HG03108 (cell line): ENCODE data around the gene ACSM2A.
"Not testable (repeated sequence)": the region's sequence is repeated elsewhere in the genome, so short reads cannot be mapped to it uniquely, and the experiment has no call there.

Experiments used
- ATAC-seq: cut with Tn5 transposase; IDR thresholded peaks from one replicate; pipeline ENCODE4 v1.9.1; 2021; ENCODE audit warnings: moderate library complexity; ENCODE audit not compliant: unreplicated experiment

ACSM2A gene

GRCh38 chr16:20446652-20447393 lies 4.5 kb upstream of the ACSM2A start:
- ATAC-seq = not testable (repeated sequence)

- not testable (repeated sequence) for ATAC-seq
These were observed 2.3 kb downstream of the ACSM2A start for GRCh38 chr16:20453633-20454032.

GRCh38 chr16:20459227-20459626 lies 7.9 kb downstream of the ACSM2A start:
- not testable (repeated sequence) for ATAC-seq

GRCh38 chr16:20460313-20460712 lies 9.0 kb downstream of the ACSM2A start:
- not testable (repeated sequence) for ATAC-seq

GRCh38 chr16:20468954-20469353 lies 17.6 kb downstream of the ACSM2A start:
- ATAC-seq = not testable (repeated sequence)

- ATAC-seq = not testable (repeated sequence)
These were observed 18.6 kb downstream of the ACSM2A start for GRCh38 chr16:20469930-20470329.

- ATAC-seq = not testable (repeated sequence)
These were observed 19.4 kb downstream of the ACSM2A start for GRCh38 chr16:20470732-20471131.

DNA sequence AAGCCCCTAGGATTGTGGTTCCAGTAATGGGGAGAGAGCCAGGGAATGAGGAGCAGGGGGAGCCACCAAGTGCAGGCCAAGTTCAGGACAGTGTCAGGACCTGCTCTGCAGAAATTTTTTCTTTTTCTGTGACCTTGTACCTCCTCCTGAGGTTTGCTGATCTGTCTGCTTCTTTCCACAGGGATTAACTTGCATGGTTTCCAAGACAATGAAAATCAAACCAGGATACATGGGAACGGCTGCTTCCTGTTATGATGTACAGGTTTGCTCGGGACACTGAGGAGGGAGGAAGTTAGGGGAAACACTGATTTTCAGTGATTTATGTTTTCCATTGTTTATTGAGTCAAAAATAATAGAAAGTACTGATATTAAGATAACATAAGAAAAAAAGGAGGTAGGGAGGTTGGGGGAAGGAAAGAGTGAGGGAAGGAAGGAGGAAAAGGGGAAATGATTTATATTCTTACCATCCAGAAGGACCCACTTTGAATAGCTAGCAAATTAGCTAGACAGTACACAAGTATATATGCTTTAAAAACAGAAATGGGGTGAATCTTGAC lies 25.9 kb downstream of the ACSM2A start:
- ATAC-seq = not testable (repeated sequence)

DNA sequence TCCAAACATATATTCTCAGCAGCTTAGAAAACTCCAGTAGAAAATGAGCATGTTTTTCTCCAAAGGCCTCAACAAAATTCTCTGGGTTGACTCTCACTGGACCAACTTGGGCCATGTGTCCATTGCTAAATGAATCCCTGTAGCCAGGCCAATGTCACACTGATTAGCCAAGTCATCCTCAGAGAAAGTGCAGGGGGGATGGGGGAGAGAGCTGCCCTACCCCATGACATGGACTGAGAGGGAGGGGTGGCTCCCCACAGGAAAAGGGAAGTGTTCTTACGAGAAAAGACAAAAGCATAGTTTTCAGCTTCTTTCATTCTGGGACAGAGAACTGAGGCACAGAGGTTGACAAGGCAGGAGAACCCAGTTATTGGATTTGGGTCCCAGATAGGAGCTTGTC lies 32.7 kb downstream of the ACSM2A start:
- ATAC-seq = not testable (repeated sequence)

GRCh38 chr16:20484726-20485125 lies 33.4 kb downstream of the ACSM2A start:
- ATAC-seq = no peak

GRCh38 chr16:20485408-20485807 lies 34.1 kb downstream of the ACSM2A start:
- no peak for ATAC-seq

DNA sequence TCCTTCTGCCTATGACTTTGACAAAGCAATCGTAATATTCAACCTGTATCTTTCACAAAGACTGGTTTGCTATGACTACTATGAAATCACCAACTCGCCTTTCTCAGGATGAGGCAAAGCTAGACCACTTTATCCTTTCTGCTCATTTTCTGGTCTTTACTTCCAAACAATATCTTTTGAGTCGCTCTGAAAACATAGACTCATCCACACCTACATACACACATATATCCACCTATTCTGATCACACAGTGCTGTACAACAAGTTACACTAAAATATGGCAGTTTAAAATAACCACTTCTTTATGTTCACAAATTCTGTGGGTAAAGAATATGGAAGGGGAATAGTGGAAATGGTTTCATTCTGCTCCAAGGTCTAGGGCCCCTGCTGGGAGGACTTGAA lies 39.7 kb downstream of the ACSM2A start:
- not testable (repeated sequence) for ATAC-seq

GRCh38 chr16:20491448-20491847 lies 40.1 kb downstream of the ACSM2A start:
- not testable (repeated sequence) for ATAC-seq

DNA sequence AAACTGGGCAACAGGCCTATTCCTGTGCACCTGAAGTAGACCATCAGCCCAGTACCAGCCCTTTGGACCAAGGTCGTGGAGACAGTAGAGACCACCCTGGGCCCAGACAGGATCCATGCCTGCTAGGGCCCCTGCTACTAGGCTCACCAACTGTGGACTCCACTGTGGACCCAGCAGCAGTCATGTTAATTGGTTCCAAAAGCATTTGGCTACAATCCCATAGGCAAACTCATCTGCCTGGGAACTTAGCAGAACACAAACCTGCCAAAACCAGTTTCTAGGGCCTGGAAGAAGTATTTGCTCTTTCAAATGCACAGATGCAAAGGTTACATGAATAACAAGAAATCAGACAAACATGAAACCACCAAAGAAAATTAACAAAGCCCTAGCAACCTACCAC lies 53.1 kb downstream of the ACSM2A start:
- ATAC-seq = no peak

GRCh38 chr16:20507280-20507679 lies 56.0 kb downstream of the ACSM2A start:
- ATAC-seq = no peak

- ATAC-seq = no peak
These were observed 59.0 kb downstream of the ACSM2A start for GRCh38 chr16:20510323-20510722.

DNA sequence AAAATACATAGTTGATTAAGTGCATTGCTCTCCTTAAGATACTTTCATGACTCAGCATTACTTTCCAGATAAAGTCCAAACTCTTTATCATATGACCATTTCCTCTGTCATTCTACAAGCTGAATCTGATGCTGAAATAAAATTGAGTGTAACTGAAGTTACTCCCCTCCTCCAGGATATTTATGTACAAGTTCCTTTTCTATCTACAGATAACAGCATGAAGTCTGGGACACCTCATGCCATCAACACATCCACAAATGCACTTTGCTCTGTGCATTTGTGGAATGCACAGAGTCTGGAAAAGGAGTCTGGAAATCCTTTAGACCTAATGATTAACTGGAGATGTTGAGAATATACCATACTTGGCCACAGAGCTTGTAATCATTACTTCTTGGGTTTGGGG lies 64.4 kb downstream of the ACSM2A start:
- no peak for ATAC-seq

DNA sequence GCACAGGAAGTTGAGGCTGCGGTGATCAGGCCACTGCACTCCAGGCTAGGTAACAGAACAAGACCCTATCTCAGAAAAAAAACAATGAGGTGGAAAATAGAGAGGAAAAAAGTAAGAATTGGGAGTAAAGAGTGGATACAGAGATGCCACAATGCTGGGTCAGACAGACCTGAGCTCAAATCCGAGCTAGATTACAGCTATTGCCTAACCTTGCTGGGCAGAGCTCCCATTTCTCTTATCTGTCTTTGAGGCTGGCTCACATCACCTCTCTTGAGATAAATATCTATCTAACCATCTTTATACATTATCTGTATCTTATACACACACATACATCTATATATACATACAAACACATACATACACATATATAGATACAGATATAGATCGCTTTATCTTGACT lies 65.8 kb downstream of the ACSM2A start:
- ATAC-seq = no peak

DNA sequence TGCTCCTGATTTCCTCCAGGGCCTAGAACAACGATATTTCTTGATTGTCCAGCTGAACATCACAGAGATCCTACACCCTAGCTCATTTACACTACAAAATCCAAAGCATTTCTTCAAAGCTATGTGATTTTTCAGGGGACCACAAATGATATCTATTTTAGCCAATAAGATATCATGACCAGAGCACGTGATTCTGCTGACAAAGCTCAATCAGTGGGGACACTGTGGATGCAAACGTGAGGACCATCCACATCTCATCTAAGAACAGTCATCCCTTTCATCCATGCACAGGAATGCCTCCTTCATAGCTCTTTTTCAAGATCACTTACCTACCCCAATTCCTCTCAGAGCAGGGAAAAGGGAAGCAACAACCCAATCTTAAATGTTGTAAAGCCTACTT lies 67.9 kb downstream of the ACSM2A start:
- ATAC-seq = no peak

DNA sequence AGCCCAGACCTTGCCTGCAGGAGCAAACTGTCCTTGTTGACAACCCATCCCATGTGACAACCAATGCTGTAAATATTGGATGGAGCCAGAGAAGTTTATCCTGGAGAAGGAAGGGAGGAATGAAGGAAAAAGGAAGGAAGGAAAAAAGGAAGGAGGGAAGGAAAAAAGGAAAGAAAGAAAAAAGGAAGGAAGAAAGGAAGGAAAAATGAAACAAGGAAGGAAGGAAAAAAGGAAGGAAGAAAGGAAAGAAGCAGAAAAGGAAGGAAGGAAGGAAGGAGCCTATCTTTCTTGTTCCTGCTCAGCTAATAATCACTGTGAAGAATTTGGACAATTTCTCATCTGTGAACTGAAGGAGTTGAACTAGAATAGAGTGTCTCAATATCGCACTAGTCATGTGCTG lies 68.8 kb downstream of the ACSM2A start:
- no peak for ATAC-seq

DNA sequence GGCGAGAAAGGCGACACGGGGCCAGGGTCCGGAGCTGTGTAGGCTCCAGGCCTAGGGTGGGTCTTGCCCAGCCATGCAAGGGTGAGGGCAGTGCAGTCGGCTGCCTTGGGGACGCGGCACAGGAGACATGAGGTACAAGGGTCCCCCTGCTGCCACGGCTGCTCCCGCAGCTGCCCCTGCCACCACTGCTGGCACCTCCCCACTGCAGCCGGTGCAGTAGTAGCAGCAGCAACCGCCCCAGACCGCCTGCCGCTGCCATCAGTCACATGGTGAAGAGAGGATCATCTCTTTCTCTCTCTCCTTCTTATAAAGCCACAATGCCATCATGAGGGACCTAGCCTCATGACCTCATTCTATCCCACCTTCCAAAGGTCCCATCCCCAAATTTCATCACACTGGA lies 80.5 kb downstream of the ACSM2A start:
- not testable (repeated sequence) for ATAC-seq

- ATAC-seq = not testable (repeated sequence)
These were observed 81.0 kb downstream of the ACSM2A start for GRCh38 chr16:20532284-20532792.
